Lung (tissue), 12 donors: ENCODE data around the gene SPATA21. TPM values are rescaled to one million over a fixed set of nuclear protein-coding genes. Genes with fewer than 3 reads are reported as not detected.
"Not testable (repeated sequence)": the region's sequence is repeated elsewhere in the genome, so short reads cannot be mapped to it uniquely, and the experiment has no call there.

Experiments used
- ATAC-seq: fragments of 200-7000 bp; cut with Tn5 transposase; one replicate; pipeline ENCODE4 v1.9.1; 2020; ENCODE audit warnings: moderate number of reproducible peaks; ENCODE audit not compliant: insufficient read depth, low FRiP score
- DNase-seq, 3 donors: peaks; one replicate each; pipeline ENCODE4 v3.0.0-alpha.2; 2013 to 2017
- H3K27ac ChIP-seq, 2 donors: one replicate each; pipeline ENCODE4 v1.5.1; 2013; ENCODE audit warnings: mild to moderate bottlenecking in 2 of 2, moderate library complexity in 2 of 2, control low read depth in 1 of 2, inconsistent platforms in 1 of 2, low read depth in 1 of 2, low read length in 1 of 2
- H3K27me3 ChIP-seq, 3 donors: one replicate each; pipeline ENCODE4 v1.5.1; 2013; ENCODE audit warnings: low read length in 2 of 3; ENCODE audit not compliant: control insufficient read depth in 3 of 3, insufficient read depth in 3 of 3
- H3K36me3 ChIP-seq, 4 donors: one replicate each; pipeline ENCODE4 v1.5.1; 2013; ENCODE audit warnings: low read length in 4 of 4, mild to moderate bottlenecking in 1 of 4, moderate library complexity in 1 of 4; ENCODE audit not compliant: control insufficient read depth in 4 of 4, insufficient read depth in 4 of 4
- H3K4me1 ChIP-seq, 5 donors: one replicate each; pipeline ENCODE4 v1.5.1; 2013; ENCODE audit warnings: low read length in 5 of 5, mild to moderate bottlenecking in 2 of 5, moderate library complexity in 1 of 5; ENCODE audit not compliant: control insufficient read depth in 5 of 5, insufficient read depth in 5 of 5
- H3K4me3 ChIP-seq: one replicate; pipeline ENCODE4 v1.5.1; 2013; ENCODE audit warnings: mild to moderate bottlenecking, control low read depth, moderate library complexity
- H3K9ac ChIP-seq, 2 donors: one replicate each; pipeline ENCODE4 v1.5.1; 2013; ENCODE audit warnings: low read length in 2 of 2, control low read depth in 1 of 2; ENCODE audit not compliant: insufficient read depth in 1 of 2
- H3K9me3 ChIP-seq, 4 donors: one replicate each; pipeline ENCODE4 v1.5.1; 2013; ENCODE audit warnings: low read length in 3 of 4, mild to moderate bottlenecking in 1 of 4, moderate library complexity in 1 of 4; ENCODE audit not compliant: control insufficient read depth in 4 of 4, insufficient read depth in 3 of 4
- CTCF ChIP-seq: IDR thresholded peaks from 2 replicates; pipeline ENCODE4 v1.5.1; 2012; ENCODE audit warnings: mild to moderate bottlenecking; ENCODE audit errors: control extremely low read depth, extremely low read depth
- WGBS, 2 donors: extraction: QIAGEN DNeasy Blood & Tissue Kit; methylation state at CpG; one replicate each; pipeline ENCODE4 v1.1.7; 2013; 5-methylcytosine and 5-hydroxymethylcytosine counted together
- polyA plus RNA-seq, 2 donors: library from polyadenylated mRNA; stranded (reverse); fragments of 200-250 nt; gene quantifications; one replicate each; pipeline ENCODE4 v1.2.1, GENCODE V29; 2013
- total RNA-seq, 2 donors: library from RNA; depleted of rRNA in 1 of 2; stranded (reverse); fragments of >200 nt in 1 of 2; gene quantifications; one replicate each; pipeline ENCODE4 v1.2.1, GENCODE V29; 2014 to 2021
- donor health status: control.
- donor health status: control.
- donor health status: Bipolar disorder and iron deficiency.
- donor health status: healthy.
- donor health status: DM: yes; HTN: yes; CAD: no.

SPATA21 gene
- total and polyA plus RNA-seq, 4 donors = 0.14 to 0.15 TPM; not detected in 2

GRCh38 chr1:16458831-16459230, 21.6 kb upstream of the SPATA21 start:
- H3K27ac ChIP-seq = no peak overlapping the region
- ATAC-seq = no peak
- WGBS, 2 donors = 79 to 90% methylated on average over 6 of the region's 6 CpGs
- DNase-seq = no peak
- no peak overlapping the region for H3K4me3 ChIP-seq
- no peak overlapping the region for H3K9ac ChIP-seq
- H3K4me1 ChIP-seq = no peaks in the 10 kb centered on the region
- no peak for TF ChIP-seq CTCF
- no peaks in the 10 kb centered on the region for H3K9me3 ChIP-seq
- peaks cover 15 to 47% (median 42%) of the 10 kb centered on the region in 4 donors for H3K36me3 ChIP-seq
- no peaks in the 10 kb centered on the region for H3K27me3 ChIP-seq

GRCh38 chr1:16456151-16456550, 18.9 kb upstream of the SPATA21 start:
- not testable (repeated sequence) for H3K4me1 ChIP-seq, H3K27ac ChIP-seq, ATAC-seq, H3K4me3 ChIP-seq, H3K9ac ChIP-seq, H3K27me3 ChIP-seq, H3K9me3 ChIP-seq, DNase-seq
- WGBS, 2 donors = 95 to 96% methylated on average over 10 of the region's 10 CpGs
- H3K36me3 ChIP-seq = peaks cover 15 to 49% (median 41%) of the 10 kb centered on the region in 4 donors

GRCh38 chr1:16454909-16455308, 17.7 kb upstream of the SPATA21 start:
- H3K36me3 ChIP-seq = peaks cover 14 to 56% (median 48%) of the 10 kb centered on the region in 4 donors
- not testable (repeated sequence) for H3K4me3 ChIP-seq, DNase-seq, H3K9ac ChIP-seq, H3K4me1 ChIP-seq, H3K27ac ChIP-seq, ATAC-seq, H3K27me3 ChIP-seq, H3K9me3 ChIP-seq
- 86 to 98% methylated on average over 3 of the region's 3 CpGs for WGBS, 2 donors

- ATAC-seq (no peak), DNase-seq (no peak)
- Histone ChIP-seq H3K4me3 (no peak overlapping the region), H3K27ac (no peak overlapping the region), H3K9ac (no peak overlapping the region), H3K4me1 (no peaks in the 10 kb centered on the region), H3K9me3 (no peaks in the 10 kb centered on the region), H3K27me3 (no peaks in the 10 kb centered on the region), H3K36me3 (peaks cover 2 to 70% (median 58%) of the 10 kb centered on the region in 4 donors)
- WGBS, 2 donors = 84 to 93% methylated on average over 12 to 13 of the region's 13 CpGs
- TF ChIP-seq CTCF = no peak
These were observed 14.8 kb upstream of the SPATA21 start for GRCh38 chr1:16451841-16452528.
